ENCODE data around the gene SIL1. TPM values are rescaled to one million over a fixed set of nuclear protein-coding genes. Genes with fewer than 3 reads are reported as not detected.
"Not testable (repeated sequence)": the region's sequence is repeated elsewhere in the genome, so short reads cannot be mapped to it uniquely, and the experiment has no call there.

Gene SIL1
- total RNA-seq, 1 donor from 2014 or later: 35.6 TPM

GRCh38 chr5:139014726-139015125 is 183.4 kb downstream of the SIL1 start:
- H3K27ac ChIP-seq: no peak overlapping the region
- H3K4me3 ChIP-seq: no peak overlapping the region
- DNase-seq (ENCODE audit: extremely low spot score in 2 of 2): no peak
- peaks cover 4% of the 10 kb centered on the region for H3K4me1 ChIP-seq
- TF ChIP-seq, protein P1, sequence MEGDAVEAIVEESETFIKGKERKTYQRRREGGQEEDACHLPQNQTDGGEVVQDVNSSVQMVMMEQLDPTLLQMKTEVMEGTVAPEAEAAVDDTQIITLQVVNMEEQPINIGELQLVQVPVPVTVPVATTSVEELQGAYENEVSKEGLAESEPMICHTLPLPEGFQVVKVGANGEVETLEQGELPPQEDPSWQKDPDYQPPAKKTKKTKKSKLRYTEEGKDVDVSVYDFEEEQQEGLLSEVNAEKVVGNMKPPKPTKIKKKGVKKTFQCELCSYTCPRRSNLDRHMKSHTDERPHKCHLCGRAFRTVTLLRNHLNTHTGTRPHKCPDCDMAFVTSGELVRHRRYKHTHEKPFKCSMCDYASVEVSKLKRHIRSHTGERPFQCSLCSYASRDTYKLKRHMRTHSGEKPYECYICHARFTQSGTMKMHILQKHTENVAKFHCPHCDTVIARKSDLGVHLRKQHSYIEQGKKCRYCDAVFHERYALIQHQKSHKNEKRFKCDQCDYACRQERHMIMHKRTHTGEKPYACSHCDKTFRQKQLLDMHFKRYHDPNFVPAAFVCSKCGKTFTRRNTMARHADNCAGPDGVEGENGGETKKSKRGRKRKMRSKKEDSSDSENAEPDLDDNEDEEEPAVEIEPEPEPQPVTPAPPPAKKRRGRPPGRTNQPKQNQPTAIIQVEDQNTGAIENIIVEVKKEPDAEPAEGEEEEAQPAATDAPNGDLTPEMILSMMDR (IDR thresholded peaks at IDR 0.05): no peak
- H3K36me3 ChIP-seq: no peaks in the 10 kb centered on the region
- no peaks in the 10 kb centered on the region for H3K27me3 ChIP-seq
- H3K9me3 ChIP-seq: no peaks in the 10 kb centered on the region
- intact Hi-C loops (cut with DNase I): no loop called here

- no peak for TF ChIP-seq POLR2AphosphoS5 (IDR thresholded peaks at IDR 0.05; ENCODE audit: insufficient read depth in 1 of 2, low read depth in 1 of 2)
- TF ChIP-seq, protein P1 (IDR thresholded peaks at IDR 0.05): no peak
- TF ChIP-seq POLR2A (IDR thresholded peaks at IDR 0.05): no peak
- peak in 1 of 2 donors; percentile 2 for DNase-seq (ENCODE audit: extremely low spot score in 2 of 2)
- H3K36me3 ChIP-seq: no peaks in the 10 kb centered on the region
- no peak overlapping the region for H3K4me3 ChIP-seq
- no peaks in the 10 kb centered on the region for H3K27me3 ChIP-seq
- H3K27ac ChIP-seq: no peak overlapping the region
- H3K4me1 ChIP-seq: peaks cover 4% of the 10 kb centered on the region
- intact Hi-C loops (cut with DNase I): no loop called here
- H3K9me3 ChIP-seq: no peaks in the 10 kb centered on the region
Measured at GRCh38 chr5:139012176-139012575, 186.0 kb downstream of the SIL1 start.

DNA sequence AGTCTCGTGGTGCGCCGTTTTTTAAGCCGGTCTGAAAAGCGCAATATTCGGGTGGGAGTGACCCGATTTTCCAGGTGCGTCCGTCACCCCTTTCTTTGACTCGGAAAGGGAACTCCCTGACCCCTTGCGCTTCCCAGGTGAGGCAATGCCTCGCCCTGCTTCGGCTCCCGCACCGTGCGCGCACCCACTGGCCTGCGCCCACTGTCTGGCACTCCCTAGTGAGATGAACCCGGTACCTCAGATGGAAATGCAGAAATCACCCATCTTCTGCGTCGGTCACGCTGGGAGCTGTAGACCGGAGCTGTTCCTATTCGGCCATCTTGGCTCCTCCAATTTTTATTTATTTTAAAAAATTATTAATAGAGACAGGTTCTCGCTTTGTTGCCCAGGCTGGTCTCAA is 187.0 kb downstream of the SIL1 start:
- H3K27ac ChIP-seq; intact Hi-C loops (cut with DNase I); DNase-seq (ENCODE audit: extremely low spot score in 2 of 2); H3K36me3 ChIP-seq; H3K9me3 ChIP-seq; H3K27me3 ChIP-seq; H3K4me1 ChIP-seq: not testable (repeated sequence)
- H3K4me3 ChIP-seq: peak overlapping the region in 1 of 2 donors; percentile 35

DNA sequence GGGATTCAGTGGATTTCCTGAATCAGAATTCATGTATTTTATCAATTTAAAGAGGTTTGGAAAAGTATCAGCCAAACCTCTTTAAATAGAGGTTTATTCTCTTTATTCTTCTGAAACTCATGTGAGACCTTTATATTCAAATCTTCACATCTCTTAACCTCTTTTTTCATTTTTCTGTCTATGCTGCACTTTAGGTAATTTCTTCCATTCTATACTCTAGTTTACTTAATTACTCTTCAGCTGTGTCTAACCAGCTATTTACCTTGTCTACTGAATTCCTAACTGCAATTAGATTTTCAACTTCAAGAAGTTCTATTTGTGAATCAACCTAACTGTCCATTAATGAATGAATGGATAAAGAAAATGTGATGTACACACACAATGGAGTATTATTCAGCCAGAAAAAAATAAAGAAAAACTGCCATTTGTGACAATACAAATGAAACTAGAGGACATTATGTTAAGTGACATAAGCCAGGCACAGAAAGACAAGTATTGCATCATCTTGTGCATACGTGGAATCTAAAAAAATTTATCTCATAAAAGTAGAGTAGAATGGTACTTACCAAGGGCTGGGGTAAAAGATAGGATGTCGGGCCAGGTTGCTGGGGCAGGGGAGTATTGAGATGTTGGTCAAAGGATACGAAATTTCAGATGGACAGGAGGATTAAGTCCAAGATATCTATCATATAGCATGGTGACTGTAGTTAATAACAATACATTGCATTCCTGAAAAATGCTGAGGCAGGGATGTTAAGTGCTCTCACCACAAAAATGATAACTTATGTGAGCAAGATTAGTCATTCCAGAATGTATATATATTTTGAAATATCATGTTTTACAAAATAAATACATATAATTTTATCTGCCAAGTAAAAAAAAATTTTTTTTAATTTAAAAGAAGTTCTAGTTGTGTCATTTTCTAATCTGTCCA is 193.5 kb downstream of the SIL1 start:
- H3K9me3 ChIP-seq: no peaks in the 10 kb centered on the region
- H3K27me3 ChIP-seq: no peaks in the 10 kb centered on the region
- no peak for DNase-seq (ENCODE audit: extremely low spot score in 2 of 2)
- no peak overlapping the region for H3K27ac ChIP-seq
- no peak overlapping the region for H3K4me3 ChIP-seq
- intact Hi-C loops (cut with DNase I): no loop called here
- H3K36me3 ChIP-seq: no peaks in the 10 kb centered on the region
- TF ChIP-seq, protein P1 (IDR thresholded peaks at IDR 0.05): no peak
- TF ChIP-seq POLR2A (IDR thresholded peaks at IDR 0.05) (no peak), POLR2AphosphoS5 (IDR thresholded peaks at IDR 0.05; ENCODE audit: insufficient read depth in 1 of 2, low read depth in 1 of 2) (no peak)
- H3K4me1 ChIP-seq: no peaks in the 10 kb centered on the region

- H3K36me3 ChIP-seq: no peaks in the 10 kb centered on the region
- H3K27ac ChIP-seq: no peak overlapping the region
- no peak for DNase-seq (ENCODE audit: extremely low spot score in 2 of 2)
- H3K4me3 ChIP-seq: no peak overlapping the region
- TF ChIP-seq POLR2AphosphoS5 (IDR thresholded peaks at IDR 0.05; ENCODE audit: insufficient read depth in 1 of 2, low read depth in 1 of 2): no peak
- H3K4me1 ChIP-seq: no peaks in the 10 kb centered on the region
- no peaks in the 10 kb centered on the region for H3K27me3 ChIP-seq
- intact Hi-C loops (cut with DNase I): no loop called here
- no peaks in the 10 kb centered on the region for H3K9me3 ChIP-seq
Measured at GRCh38 chr5:138999674-139000073, 198.5 kb downstream of the SIL1 start.

DNA sequence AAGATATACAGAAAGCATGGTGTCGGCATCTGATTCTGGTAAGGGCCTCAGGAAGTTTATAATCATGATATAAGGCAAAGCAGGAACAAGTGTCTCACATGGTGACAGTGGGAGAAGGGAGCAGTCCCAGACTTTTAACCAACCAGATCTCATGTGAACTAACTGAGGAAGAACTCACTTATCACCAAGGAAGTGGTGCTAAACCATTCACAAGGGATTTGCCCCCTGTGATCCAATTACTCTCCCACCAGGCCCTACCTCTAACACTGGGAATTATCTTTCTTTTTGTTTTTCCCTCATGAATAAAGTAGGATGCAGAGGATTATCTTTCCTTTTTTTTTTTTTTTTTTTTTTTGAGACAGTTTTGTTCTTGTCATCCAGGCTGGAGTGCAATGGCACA is 199.6 kb downstream of the SIL1 start:
- Histone ChIP-seq H3K36me3 (no peaks in the 10 kb centered on the region), H3K27me3 (no peaks in the 10 kb centered on the region), H3K4me3 (no peak overlapping the region), H3K9me3 (no peaks in the 10 kb centered on the region), H3K4me1 (no peaks in the 10 kb centered on the region), H3K27ac (no peak overlapping the region)
- DNase-seq (ENCODE audit: extremely low spot score in 2 of 2): no peak
- TF ChIP-seq POLR2A (IDR thresholded peaks at IDR 0.05): no peak
- no peak for TF ChIP-seq POLR2AphosphoS5 (IDR thresholded peaks at IDR 0.05; ENCODE audit: insufficient read depth in 1 of 2, low read depth in 1 of 2)
- TF ChIP-seq, protein P1 (IDR thresholded peaks at IDR 0.05): no peak
- intact Hi-C loops (cut with DNase I): no loop called here

Measured in vagina (tissue), 2 donors.